GM23248 (cell line): Measurements from ENCODE around the gene SLIT3.

Source experiments
- EZH2 ChIP-seq: fragments of 200-600 bp; sonication (generic); IDR thresholded peaks from 2 replicates; pipeline ENCODE4 v1.6.1; 2018; ENCODE audit warnings: antibody characterized with exemption, mild to moderate bottlenecking; ENCODE audit not compliant: insufficient read depth, poor library complexity, severe bottlenecking
- EZH2phosphoT487 ChIP-seq: fragments of 200-600 bp; sonication (generic); IDR thresholded peaks from 2 replicates; pipeline ENCODE4 v1.6.1; 2018; ENCODE audit warnings: antibody characterized with exemption, moderate library complexity, mild to moderate bottlenecking, low read depth; ENCODE audit not compliant: insufficient read depth

- TF ChIP-seq EZH2 (no peak), EZH2phosphoT487 (no peak)
These were observed 209.5 kb downstream of the SLIT3 start for GRCh38 chr5:169091396-169091980.
